ENCODE results near the gene PROS1.
"Not testable (repeated sequence)": the region's sequence is repeated elsewhere in the genome, so short reads cannot be mapped to it uniquely, and the experiment has no call there.

PROS1 gene

DNA sequence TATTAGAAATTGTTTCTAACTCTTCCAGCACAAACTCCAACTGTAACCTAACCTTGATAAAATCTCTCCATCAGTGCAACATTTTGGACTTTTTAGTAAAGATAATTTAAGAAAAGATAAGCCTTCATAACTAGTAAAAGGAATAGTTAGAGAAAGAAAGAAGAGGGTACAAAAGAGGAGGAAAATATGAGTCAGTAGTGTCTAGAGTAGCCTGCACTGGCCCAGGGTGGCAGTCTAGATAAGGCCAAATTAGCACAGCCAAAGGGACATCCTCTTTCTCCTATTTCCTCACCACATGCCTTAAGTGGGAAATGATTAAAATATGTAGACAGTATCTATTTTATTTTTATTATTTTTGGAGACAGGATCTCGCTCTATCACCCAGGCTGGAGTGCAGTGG lies 3.7 kb downstream of the PROS1 start:
- no peak for DNase-seq (ENCODE audit: low read depth in 2 of 2)

- DNase-seq (ENCODE audit: low read depth in 2 of 2): no peak
Observed at GRCh38 chr3:93969443-93969842, 4.3 kb downstream of the PROS1 start.

- DNase-seq (ENCODE audit: low read depth in 2 of 2): not testable (repeated sequence)
Observed at GRCh38 chr3:93965106-93965505, 8.6 kb downstream of the PROS1 start.

GRCh38 chr3:93962798-93963197 lies 10.9 kb downstream of the PROS1 start:
- no peak for DNase-seq (ENCODE audit: low read depth in 2 of 2)

GRCh38 chr3:93961489-93961888 lies 12.2 kb downstream of the PROS1 start:
- DNase-seq (ENCODE audit: low read depth in 2 of 2): no peak

DNA sequence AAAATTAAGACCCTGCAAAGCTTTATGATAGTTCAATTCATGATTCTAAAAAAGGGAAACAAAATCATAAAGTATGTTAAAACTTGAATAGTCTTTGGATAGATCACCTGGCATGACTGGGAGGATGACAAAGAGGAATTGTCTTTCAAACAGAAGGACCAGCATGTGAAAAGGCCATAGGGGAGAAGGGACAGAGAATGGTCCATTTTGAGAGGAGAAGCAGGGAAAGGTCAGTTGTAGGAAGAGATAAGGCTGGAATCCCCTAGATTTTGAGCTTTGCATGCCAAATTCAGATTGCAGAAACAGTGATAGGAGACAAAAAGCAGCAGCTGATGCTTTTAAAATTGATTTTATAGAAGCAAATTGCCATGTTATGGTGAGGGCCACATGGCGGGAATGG lies 12.7 kb downstream of the PROS1 start:
- no peak for DNase-seq (ENCODE audit: low read depth in 2 of 2)

DNA sequence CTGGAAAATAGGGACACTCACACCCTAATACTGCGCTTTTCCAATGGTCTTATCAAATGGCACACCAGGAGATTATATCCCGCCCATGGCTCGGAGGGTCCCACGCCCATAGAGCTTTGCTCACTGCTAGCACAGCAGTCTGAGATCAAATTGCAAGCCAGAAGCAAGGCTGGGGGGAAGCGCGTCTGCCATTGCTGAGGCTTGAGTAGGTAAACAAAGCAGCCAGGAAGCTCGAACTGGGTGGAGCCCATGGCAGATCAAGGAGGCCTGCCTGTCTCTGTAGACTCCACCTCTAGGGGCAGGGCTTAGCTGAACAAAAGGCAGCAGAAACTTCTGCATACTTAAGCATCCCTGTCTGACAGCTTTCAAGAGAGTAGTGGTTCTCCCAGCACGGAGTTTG lies 23.7 kb downstream of the PROS1 start:
- not testable (repeated sequence) for DNase-seq (ENCODE audit: low read depth in 2 of 2)

DNA sequence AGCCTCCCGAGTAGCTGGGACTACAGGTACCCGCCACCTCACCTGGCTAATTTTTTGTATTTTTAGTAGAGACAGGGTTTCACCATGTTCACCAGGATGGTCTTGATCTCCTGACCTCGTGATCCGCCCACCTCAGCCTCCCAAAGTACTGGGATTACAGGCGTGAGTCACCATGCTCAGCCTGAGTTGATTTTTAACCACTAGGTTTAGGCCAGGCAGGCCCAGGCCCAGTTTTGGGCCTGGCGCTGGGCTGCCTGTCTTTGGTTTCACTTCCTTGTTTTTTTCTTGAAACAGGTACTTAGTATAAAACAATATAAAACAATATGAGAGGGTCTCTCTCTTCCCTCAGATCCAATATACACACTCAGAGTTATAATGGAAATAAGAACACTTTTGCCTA lies 36.2 kb downstream of the PROS1 start:
- DNase-seq (ENCODE audit: low read depth in 2 of 2): not testable (repeated sequence)

DNA sequence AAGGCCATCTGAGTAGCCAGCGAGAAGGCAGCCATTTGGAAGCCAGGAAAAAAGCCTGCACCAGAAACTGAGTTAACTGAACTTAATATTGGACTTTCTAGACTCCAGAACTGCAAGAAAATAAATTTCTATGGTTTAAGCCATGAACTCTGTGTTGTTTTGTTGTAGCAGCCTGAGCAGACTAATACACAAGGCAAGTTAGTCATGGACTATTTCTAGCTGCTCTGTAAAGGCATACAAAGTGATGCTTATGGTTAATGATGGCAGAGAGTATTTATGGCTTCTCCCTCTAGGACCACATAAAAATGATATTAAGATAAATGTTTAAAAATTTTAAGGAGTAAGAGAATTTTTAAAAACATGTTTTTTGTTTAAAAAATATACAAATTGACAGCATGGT lies 37.1 kb downstream of the PROS1 start:
- no peak for DNase-seq (ENCODE audit: low read depth in 2 of 2)

GRCh38 chr3:93934366-93935046 lies 39.2 kb downstream of the PROS1 start:
- no peak for DNase-seq (ENCODE audit: low read depth in 2 of 2)

DNA sequence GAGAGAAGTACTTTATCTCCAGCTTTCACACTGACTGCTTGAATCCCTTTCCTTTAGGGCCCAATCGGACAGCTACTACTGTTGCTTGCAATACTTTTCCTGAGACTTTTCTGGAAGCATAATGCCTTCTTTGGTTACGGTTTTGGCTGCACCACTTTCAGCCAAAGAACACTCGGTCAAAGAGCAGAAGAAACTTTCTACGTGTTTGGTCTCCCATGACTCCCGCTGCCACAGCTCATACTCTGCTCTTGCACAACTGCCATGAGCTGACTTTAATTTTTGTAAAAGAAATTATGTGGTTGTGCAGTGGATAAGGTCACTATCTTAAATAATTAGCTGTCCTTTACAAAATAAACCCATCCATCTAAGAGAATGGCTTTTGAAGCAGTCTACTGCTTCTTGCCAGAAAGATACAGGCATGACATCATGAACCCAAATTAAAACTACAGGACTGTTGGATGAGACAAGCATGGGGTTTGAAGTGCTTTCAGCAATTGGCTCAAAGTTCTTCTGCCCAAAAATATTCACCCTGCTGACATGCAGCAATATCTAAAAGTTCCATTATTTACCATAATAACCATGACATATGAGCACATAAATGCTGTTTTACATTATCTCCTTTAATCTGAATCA lies 42.0 kb downstream of the PROS1 start:
- DNase-seq (ENCODE audit: low read depth in 2 of 2): no peak

GRCh38 chr3:93930041-93930440 lies 43.7 kb downstream of the PROS1 start:
- no peak for DNase-seq (ENCODE audit: low read depth in 2 of 2)

GRCh38 chr3:93926789-93927188 lies 46.9 kb downstream of the PROS1 start:
- DNase-seq (ENCODE audit: low read depth in 2 of 2): no peak

GRCh38 chr3:93924491-93924890 lies 49.2 kb downstream of the PROS1 start:
- DNase-seq (ENCODE audit: low read depth in 2 of 2): no peak

GRCh38 chr3:93923006-93923405 lies 50.7 kb downstream of the PROS1 start:
- no peak for DNase-seq (ENCODE audit: low read depth in 2 of 2)

- DNase-seq (ENCODE audit: low read depth in 2 of 2): not testable (repeated sequence)
Observed at GRCh38 chr3:93917546-93918029, 56.1 kb downstream of the PROS1 start.

GRCh38 chr3:93913623-93914022 lies 60.1 kb downstream of the PROS1 start:
- DNase-seq (ENCODE audit: low read depth in 2 of 2): not testable (repeated sequence)

DNA sequence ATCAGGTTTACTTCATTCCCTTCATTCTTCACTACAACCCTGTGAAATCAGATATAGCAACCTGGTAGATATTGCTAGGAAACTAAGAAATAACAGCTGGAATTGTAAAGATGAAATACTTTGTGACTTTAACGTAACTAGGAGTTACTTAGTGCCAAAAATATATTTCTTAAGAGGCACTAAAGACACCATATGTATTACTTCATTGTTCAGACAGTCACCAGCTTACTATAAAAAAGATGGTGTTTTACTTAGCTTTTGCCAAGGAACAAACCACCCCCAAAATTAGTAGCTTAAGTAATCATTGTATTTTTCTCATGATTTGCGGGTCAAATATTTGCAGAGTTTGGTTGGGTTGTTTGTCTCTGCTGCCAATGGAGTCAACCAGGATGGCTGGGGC lies 62.5 kb downstream of the PROS1 start:
- no peak for DNase-seq (ENCODE audit: low read depth in 2 of 2)

- DNase-seq (ENCODE audit: low read depth in 2 of 2): no peak
Observed at GRCh38 chr3:93910097-93910496, 63.6 kb downstream of the PROS1 start.

- DNase-seq (ENCODE audit: low read depth in 2 of 2): no peak
Observed at GRCh38 chr3:93907132-93907531, 66.6 kb downstream of the PROS1 start.

DNA sequence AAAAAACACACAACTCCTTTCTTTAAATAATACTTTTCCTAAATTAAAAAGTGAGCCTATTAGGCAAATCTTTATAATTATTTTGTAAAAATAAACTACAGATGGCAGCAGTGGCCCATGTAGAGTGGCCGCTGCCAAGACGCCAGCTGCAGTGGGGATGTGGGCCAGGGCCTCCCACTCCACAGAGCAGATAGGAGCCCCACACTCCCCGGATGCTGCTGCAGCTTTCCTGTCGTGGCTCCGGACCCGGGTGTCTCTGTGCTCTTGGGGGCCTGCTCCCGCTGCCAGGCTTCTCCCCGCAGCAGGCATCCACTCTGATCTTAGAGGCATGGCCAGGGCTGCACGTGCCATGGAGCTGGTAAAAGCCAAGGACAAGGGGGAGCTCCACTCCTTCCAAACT lies 67.5 kb downstream of the PROS1 start:
- no peak for DNase-seq (ENCODE audit: low read depth in 2 of 2)

DNA sequence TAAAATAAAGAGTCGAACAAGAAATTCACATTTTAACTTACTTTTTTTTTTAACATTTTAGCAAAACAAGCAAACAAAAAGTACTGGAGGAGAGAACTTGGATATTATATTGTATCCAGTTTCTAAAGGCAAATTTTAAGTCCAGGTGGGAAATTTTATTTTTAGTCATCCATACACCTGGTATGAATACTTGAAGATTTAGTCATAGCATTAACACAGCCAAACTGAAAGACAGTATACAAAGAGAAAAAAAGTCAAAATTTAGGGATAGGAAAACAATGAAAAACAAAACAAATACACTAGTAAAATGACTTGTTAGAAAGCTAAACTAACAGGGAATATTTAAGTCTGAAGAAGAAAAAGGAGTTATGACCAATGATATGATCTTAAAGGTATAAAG lies 69.1 kb downstream of the PROS1 start:
- no peak for DNase-seq (ENCODE audit: low read depth in 2 of 2)

DNA sequence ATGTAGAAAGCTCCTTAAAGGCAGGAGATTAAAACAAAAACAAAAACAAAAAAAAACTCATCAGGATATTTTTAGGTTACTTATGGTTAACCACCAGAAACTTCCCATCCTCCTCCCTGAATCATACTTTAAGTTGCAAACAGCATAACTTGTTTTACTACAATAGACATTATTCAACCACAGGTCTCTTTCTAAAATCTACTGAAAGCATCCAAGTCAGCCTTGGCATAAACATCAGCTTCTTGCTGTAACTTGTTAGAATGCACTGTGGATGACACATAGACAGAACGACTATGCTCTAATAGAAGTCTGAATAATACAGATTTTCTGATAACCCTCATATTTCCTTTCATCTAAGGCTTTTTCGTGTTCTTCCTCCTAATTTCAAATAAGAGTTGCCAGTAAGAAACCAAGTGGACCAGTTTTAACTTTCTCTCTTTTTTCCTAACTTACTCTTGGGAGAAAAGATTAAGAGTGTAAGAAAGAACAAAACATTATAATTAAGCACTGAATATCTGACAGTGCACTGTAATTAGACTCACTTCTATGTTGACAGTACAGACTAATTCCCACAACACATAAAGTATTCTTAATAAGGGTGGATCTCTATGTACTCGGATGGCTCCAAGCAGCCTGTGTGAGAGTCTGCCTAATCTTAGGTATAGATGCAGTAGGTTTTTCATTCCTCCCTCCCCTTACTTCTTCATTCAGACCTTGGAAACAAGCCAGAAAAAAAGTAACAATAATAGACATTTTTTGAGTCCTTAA lies 95.3 kb downstream of the PROS1 start:
- DNase-seq (ENCODE audit: low read depth in 2 of 2): not testable (repeated sequence)
